ENCODE data around the gene ARSI.

GRCh38 chr5:150303660-150304386 lies 1.1 kb upstream of the ARSI start:
- TF ChIP-seq CTCF (conservative IDR thresholded peaks at IDR 0.05; ENCODE audit: low read depth, low read length): no peak
- TF ChIP-seq, protein P1, sequence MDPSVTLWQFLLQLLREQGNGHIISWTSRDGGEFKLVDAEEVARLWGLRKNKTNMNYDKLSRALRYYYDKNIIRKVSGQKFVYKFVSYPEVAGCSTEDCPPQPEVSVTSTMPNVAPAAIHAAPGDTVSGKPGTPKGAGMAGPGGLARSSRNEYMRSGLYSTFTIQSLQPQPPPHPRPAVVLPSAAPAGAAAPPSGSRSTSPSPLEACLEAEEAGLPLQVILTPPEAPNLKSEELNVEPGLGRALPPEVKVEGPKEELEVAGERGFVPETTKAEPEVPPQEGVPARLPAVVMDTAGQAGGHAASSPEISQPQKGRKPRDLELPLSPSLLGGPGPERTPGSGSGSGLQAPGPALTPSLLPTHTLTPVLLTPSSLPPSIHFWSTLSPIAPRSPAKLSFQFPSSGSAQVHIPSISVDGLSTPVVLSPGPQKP (IDR thresholded peaks at IDR 0.05; ENCODE audit: borderline replicate concordance, low read depth, low read length): no peak
- TF ChIP-seq MXI1 (IDR thresholded peaks at IDR 0.05; ENCODE audit: borderline replicate concordance, low read depth, low read length): no peak
- TF ChIP-seq, protein P2, sequence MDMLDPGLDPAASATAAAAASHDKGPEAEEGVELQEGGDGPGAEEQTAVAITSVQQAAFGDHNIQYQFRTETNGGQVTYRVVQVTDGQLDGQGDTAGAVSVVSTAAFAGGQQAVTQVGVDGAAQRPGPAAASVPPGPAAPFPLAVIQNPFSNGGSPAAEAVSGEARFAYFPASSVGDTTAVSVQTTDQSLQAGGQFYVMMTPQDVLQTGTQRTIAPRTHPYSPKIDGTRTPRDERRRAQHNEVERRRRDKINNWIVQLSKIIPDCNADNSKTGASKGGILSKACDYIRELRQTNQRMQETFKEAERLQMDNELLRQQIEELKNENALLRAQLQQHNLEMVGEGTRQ (IDR thresholded peaks at IDR 0.05; ENCODE audit: low read depth, low read length): no peak
